ENCODE results near the gene MYBPHL. TPM values are rescaled to one million over a fixed set of nuclear protein-coding genes. Genes with fewer than 3 reads are reported as not detected.

Gene MYBPHL
- total RNA-seq, 4 donors from 2014 or later = not detected

GRCh38 chr1:109347511-109347910, 40.7 kb upstream of the MYBPHL start:
- DNase-seq (ENCODE audit: low spot score in 2 of 2) = no peak
- intact Hi-C loops (cut with DNase I; ENCODE audit: low total_unique reads) = no loop called here
- H3K4me3 ChIP-seq (ENCODE audit: low read depth, poor library complexity, severe bottlenecking) = no peak overlapping the region
- WGBS, 2 donors = 90 to 95% methylated on average over 6 of the region's 6 CpGs
- TF ChIP-seq POLR2A (IDR thresholded peaks at IDR 0.05) = no peak
- TF ChIP-seq, protein P1, sequence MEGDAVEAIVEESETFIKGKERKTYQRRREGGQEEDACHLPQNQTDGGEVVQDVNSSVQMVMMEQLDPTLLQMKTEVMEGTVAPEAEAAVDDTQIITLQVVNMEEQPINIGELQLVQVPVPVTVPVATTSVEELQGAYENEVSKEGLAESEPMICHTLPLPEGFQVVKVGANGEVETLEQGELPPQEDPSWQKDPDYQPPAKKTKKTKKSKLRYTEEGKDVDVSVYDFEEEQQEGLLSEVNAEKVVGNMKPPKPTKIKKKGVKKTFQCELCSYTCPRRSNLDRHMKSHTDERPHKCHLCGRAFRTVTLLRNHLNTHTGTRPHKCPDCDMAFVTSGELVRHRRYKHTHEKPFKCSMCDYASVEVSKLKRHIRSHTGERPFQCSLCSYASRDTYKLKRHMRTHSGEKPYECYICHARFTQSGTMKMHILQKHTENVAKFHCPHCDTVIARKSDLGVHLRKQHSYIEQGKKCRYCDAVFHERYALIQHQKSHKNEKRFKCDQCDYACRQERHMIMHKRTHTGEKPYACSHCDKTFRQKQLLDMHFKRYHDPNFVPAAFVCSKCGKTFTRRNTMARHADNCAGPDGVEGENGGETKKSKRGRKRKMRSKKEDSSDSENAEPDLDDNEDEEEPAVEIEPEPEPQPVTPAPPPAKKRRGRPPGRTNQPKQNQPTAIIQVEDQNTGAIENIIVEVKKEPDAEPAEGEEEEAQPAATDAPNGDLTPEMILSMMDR (IDR thresholded peaks at IDR 0.05) = no peak

DNA sequence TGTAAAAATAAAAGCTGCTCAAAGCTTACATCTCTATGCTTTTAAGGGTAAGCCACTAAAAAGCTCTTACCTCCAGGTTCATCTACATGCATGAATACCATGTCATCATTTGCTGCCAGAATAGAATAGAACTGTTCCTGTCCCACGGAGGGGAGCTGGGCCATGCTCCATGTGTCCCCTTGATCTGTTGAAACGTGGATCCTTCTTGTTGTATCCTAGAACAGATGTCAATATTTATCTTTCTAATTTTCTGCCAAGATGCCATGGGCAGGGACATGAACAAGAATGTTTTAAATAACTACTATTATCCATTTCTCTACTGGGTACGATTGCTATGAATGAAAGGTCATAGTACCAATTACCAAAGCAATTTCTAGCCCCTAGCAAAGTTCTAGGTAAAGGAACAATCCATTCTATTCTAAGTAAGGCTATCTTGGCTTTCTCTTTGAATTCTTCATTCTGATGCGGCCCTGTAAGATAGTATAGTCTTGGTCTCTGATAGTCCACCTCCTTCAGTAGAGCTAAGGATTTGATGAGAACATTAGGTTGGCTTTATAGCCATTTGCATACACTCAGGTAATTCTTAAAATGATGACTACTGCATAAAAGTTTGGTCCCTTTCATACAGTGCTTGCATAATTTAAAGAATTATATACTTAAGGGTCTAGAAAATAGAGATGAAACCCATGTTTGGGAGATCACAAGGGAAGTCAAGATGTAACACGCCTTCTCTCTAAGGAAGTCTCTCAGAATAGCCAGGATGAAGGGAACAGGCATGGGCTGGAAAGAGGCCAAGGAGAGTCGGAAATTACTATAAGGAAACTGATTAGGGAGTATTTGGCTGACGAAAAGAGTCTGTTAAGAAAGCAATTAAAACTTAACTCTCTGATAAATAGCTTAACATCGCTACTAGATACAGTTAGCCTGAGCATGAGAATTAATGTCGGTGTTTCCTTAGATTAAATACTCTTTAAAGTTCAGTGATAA, 35.4 kb upstream of the MYBPHL start:
- WGBS, 2 donors = 41 to 47% methylated on average over 9 of the region's 9 CpGs
- DNase-seq (ENCODE audit: low spot score in 2 of 2) = no peak

GRCh38 chr1:109338608-109339007, 31.8 kb upstream of the MYBPHL start:
- intact Hi-C loops (cut with DNase I; ENCODE audit: low total_unique reads) = no loop called here
- DNase-seq (ENCODE audit: low spot score in 2 of 2) = no peak
- TF ChIP-seq POLR2A (IDR thresholded peaks at IDR 0.05) = no peak
- TF ChIP-seq, protein P1 (IDR thresholded peaks at IDR 0.05) = no peak
- 98 to 99% methylated on average over 3 of the region's 3 CpGs for WGBS, 2 donors
- H3K4me3 ChIP-seq (ENCODE audit: low read depth, poor library complexity, severe bottlenecking) = no peak overlapping the region

More for the DNA sequence above, 35.4 kb upstream of the MYBPHL start:
- intact Hi-C loops (cut with DNase I; ENCODE audit: low total_unique reads) = no loop called here
- TF ChIP-seq POLR2A (IDR thresholded peaks at IDR 0.05) = no peak
- TF ChIP-seq, protein P1 (IDR thresholded peaks at IDR 0.05) = no peak
- no peak overlapping the region for H3K4me3 ChIP-seq (ENCODE audit: low read depth, poor library complexity, severe bottlenecking)

- no peak overlapping the region for H3K4me3 ChIP-seq (ENCODE audit: low read depth, poor library complexity, severe bottlenecking)
- intact Hi-C loops (cut with DNase I; ENCODE audit: low total_unique reads) = no loop called here
- no peak for TF ChIP-seq POLR2A (IDR thresholded peaks at IDR 0.05)
- TF ChIP-seq, protein P1 (IDR thresholded peaks at IDR 0.05) = no peak
These were observed 31.3 kb upstream of the MYBPHL start for GRCh38 chr1:109338091-109338490.

DNA sequence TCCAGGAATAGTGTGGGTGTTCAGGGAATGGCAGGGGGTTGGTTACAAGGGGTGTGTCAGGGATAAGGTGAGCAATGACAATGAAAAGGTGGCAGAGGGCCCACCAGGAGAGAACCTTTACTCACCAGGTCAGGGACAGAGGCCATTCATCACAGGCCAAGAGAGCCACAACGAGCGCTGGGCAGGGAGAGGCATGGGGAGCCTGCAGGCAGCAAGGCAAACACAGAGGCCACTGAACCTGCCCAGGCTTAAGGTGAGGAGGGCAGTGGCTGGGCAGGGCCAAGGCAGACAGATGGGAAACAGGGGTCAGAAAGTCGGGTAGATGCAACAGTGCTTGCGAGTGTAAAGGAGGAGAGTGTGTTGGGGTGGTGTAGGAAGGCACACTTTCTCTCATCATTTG, 28.3 kb upstream of the MYBPHL start:
- DNase-seq (ENCODE audit: low spot score in 2 of 2) = no peak
- TF ChIP-seq, protein P1 (IDR thresholded peaks at IDR 0.05) = no peak
- TF ChIP-seq POLR2A (IDR thresholded peaks at IDR 0.05) = no peak
- H3K4me3 ChIP-seq (ENCODE audit: low read depth, poor library complexity, severe bottlenecking) = no peak overlapping the region
- intact Hi-C loops (cut with DNase I; ENCODE audit: low total_unique reads) = no loop called here
- 90 to 93% methylated on average over 4 of the region's 4 CpGs for WGBS, 2 donors

More at GRCh38 chr1:109338091-109338490, 31.3 kb upstream of the MYBPHL start:
- WGBS, 2 donors = 92 to 93% methylated on average over 6 of the region's 6 CpGs
- no peak for DNase-seq (ENCODE audit: low spot score in 2 of 2)
